Prostate gland (tissue), 2 donors: ENCODE measurements around the gene F11. TPM values are rescaled to one million over a fixed set of nuclear protein-coding genes. Genes with fewer than 3 reads are reported as not detected.
"Not testable (repeated sequence)": the region's sequence is repeated elsewhere in the genome, so short reads cannot be mapped to it uniquely, and the experiment has no call there.

Experiments used
- DNase-seq: peaks from one replicate; pipeline ENCODE4 v3.0.0-alpha.2; 2019; ENCODE audit warnings: low spot score
- H3K27ac ChIP-seq, 2 donors: fragments of 200-600 bp; sonication (generic); 2 replicates each; pipeline ENCODE4 v1.5.1; 2017 to 2019
- H3K27me3 ChIP-seq: fragments of 200-600 bp; sonication (generic); replicated peaks from 2 replicates; pipeline ENCODE4 v1.5.1; 2019; ENCODE audit not compliant: insufficient read depth
- H3K36me3 ChIP-seq, 2 donors: fragments of 200-600 bp; sonication (generic); 1 replicate in 1 of 2; 2 replicates in 1 of 2; pipeline versions ENCODE4 v1.5.1 to v1.8.1; 2017 to 2019
- H3K4me1 ChIP-seq: fragments of 200-600 bp; sonication (generic); replicated peaks from 2 replicates; pipeline ENCODE4 v1.5.1; 2019
- H3K4me3 ChIP-seq, 2 donors: fragments of 200-600 bp; sonication (generic); 2 replicates each; pipeline ENCODE4 v1.5.1; 2017 to 2019
- H3K9me3 ChIP-seq: fragments of 200-600 bp; sonication (generic); 2 replicates; pipeline ENCODE4 v1.5.1; 2017
- CTCF ChIP-seq, 4 experiments: fragments of 200-600 bp in 2 of 4; fragments of 450-650 bp in 2 of 4; sonication (generic) in 2 of 4; IDR thresholded peaks; 1 replicate in 3 of 4; 2 replicates in 1 of 4; pipeline ENCODE4 v1.5.1; 2016 to 2019; ENCODE audit warnings: antibody characterized with exemption in 4 of 4, mild to moderate bottlenecking in 2 of 4, moderate library complexity in 2 of 4
- POLR2A ChIP-seq: fragments of 450-650 bp; IDR thresholded peaks from one replicate; pipeline ENCODE4 v1.6.1; 2016; ENCODE audit warnings: antibody characterized with exemption, mild to moderate bottlenecking
- POLR2AphosphoS5 ChIP-seq: sonication (generic); formaldehyde crosslinking; IDR thresholded peaks from one replicate; pipeline ENCODE4 v1.6.1; 2017; ENCODE audit warnings: antibody characterized with exemption
- WGBS: methylation state at CpG from one replicate; pipeline ENCODE4 v1.1.5; 2018; 5-methylcytosine and 5-hydroxymethylcytosine counted together
- intact Hi-C: fragments of 100-400 bp; cut with DNase I; formaldehyde crosslinking; loops from one replicate; pipeline ENCODE4 v1.14.2; 2022
- total RNA-seq, 2 donors: library from RNA; depleted of rRNA; stranded (reverse); fragments of >200 nt; gene quantifications; one replicate each; pipeline ENCODE4 v1.1.0, GENCODE V29; 2016

The F11 gene
- total RNA-seq, 2 donors from 2014 or later, result not detected

GRCh38 chr4:186260504-186261448 lies 5.2 kb upstream of the F11 start:
- DNase-seq, result no peak
- no peaks in the 10 kb centered on the region for H3K4me1 ChIP-seq

GRCh38 chr4:186264660-186265059 lies 1.3 kb upstream of the F11 start:
- Histone ChIP-seq H3K9me3 (no peaks in the 10 kb centered on the region), H3K36me3 (no peaks in the 10 kb centered on the region), H3K4me3 (no peak overlapping the region), H3K4me1 (no peaks in the 10 kb centered on the region), H3K27ac (no peak overlapping the region), H3K27me3 (no peaks in the 10 kb centered on the region)
- intact Hi-C loops, result no loop called here
- DNase-seq, result no peak
- 86% methylated on average over 7 of the region's 7 CpGs for WGBS
- TF ChIP-seq POLR2A, result no peak
- no peak for TF ChIP-seq CTCF (IDR thresholded peaks at IDR 0.05)
- TF ChIP-seq POLR2AphosphoS5, result no peak

More at GRCh38 chr4:186260504-186261448, 5.2 kb upstream of the F11 start:
- Histone ChIP-seq H3K27me3 (no peaks in the 10 kb centered on the region), H3K9me3 (no peaks in the 10 kb centered on the region), H3K36me3 (no peaks in the 10 kb centered on the region), H3K4me3 (no peak overlapping the region), H3K27ac (no peak overlapping the region)
- WGBS, result 50% methylated on average over 12 of the region's 12 CpGs
- no peak for TF ChIP-seq POLR2AphosphoS5
- intact Hi-C loops, result no loop called here

- H3K9me3 ChIP-seq, H3K4me1 ChIP-seq, H3K4me3 ChIP-seq, H3K27me3 ChIP-seq, DNase-seq, H3K27ac ChIP-seq, H3K36me3 ChIP-seq, intact Hi-C loops: not testable (repeated sequence)
- WGBS, result 97% methylated on average over 11 of the region's 11 CpGs
Observed at GRCh38 chr4:186265250-186265649, 739 bp upstream of the F11 start.

- H3K9me3 ChIP-seq, result no peaks in the 10 kb centered on the region
- WGBS, result 29% methylated on average over 8 of the region's 8 CpGs
- H3K27me3 ChIP-seq, result no peaks in the 10 kb centered on the region
- H3K4me3 ChIP-seq, result no peak overlapping the region
- intact Hi-C loops, result no loop called here
- H3K4me1 ChIP-seq, result no peaks in the 10 kb centered on the region
- H3K27ac ChIP-seq, result no peak overlapping the region
- TF ChIP-seq CTCF (IDR thresholded peaks at IDR 0.05) (no peak), POLR2A (no peak), POLR2AphosphoS5 (no peak)
- DNase-seq, result no peak
- no peaks in the 10 kb centered on the region for H3K36me3 ChIP-seq
Observed at GRCh38 chr4:186266729-186267456, 904 bp downstream of the F11 start.

- Histone ChIP-seq H3K36me3 (no peaks in the 10 kb centered on the region), H3K4me1 (no peaks in the 10 kb centered on the region), H3K9me3 (no peaks in the 10 kb centered on the region), H3K27ac (no peak overlapping the region), H3K4me3 (no peak overlapping the region), H3K27me3 (no peaks in the 10 kb centered on the region)
- TF ChIP-seq POLR2AphosphoS5 (no peak), CTCF (IDR thresholded peaks at IDR 0.05) (no peak), POLR2A (no peak)
- DNase-seq, result no peak
- intact Hi-C loops, result no loop called here
- WGBS, result 73% methylated on average over 9 of the region's 9 CpGs
Observed at GRCh38 chr4:186271081-186271678, 5.2 kb downstream of the F11 start.
